Thyroid gland (tissue), 4 donors: ENCODE measurements around the gene KITLG.

Source experiments
- POLR2A ChIP-seq, 2 donors: fragments of 450-650 bp; IDR thresholded peaks; one replicate each; pipeline ENCODE4 v1.6.1; 2017; ENCODE audit warnings: antibody characterized with exemption in 2 of 2, mild to moderate bottlenecking in 2 of 2, moderate library complexity in 1 of 2
- TF ChIP-seq, protein P1 (sequence below), 6 experiments: fragments of 200-600 bp in 3 of 6; fragments of 450-650 bp in 3 of 6; sonication (generic) in 3 of 6; IDR thresholded peaks; one replicate each; pipeline ENCODE4 v1.5.1; 2016 to 2019; ENCODE audit warnings: antibody characterized with exemption in 6 of 6, mild to moderate bottlenecking in 2 of 6, inconsistent platforms in 1 of 6, moderate library complexity in 1 of 6

- no peak for TF ChIP-seq POLR2A (IDR thresholded peaks at IDR 0.05)
- TF ChIP-seq, protein P1, sequence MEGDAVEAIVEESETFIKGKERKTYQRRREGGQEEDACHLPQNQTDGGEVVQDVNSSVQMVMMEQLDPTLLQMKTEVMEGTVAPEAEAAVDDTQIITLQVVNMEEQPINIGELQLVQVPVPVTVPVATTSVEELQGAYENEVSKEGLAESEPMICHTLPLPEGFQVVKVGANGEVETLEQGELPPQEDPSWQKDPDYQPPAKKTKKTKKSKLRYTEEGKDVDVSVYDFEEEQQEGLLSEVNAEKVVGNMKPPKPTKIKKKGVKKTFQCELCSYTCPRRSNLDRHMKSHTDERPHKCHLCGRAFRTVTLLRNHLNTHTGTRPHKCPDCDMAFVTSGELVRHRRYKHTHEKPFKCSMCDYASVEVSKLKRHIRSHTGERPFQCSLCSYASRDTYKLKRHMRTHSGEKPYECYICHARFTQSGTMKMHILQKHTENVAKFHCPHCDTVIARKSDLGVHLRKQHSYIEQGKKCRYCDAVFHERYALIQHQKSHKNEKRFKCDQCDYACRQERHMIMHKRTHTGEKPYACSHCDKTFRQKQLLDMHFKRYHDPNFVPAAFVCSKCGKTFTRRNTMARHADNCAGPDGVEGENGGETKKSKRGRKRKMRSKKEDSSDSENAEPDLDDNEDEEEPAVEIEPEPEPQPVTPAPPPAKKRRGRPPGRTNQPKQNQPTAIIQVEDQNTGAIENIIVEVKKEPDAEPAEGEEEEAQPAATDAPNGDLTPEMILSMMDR (IDR thresholded peaks at IDR 0.05): no peak
Observed at GRCh38 chr12:88518863-88519403, 61.3 kb downstream of the KITLG start.
